H9 (cell line): ENCODE data around the gene TCP11L1. TPM values are rescaled to one million over a fixed set of nuclear protein-coding genes. Genes with fewer than 3 reads are reported as not detected.

Source experiments
- DNase-seq: peaks from one replicate; pipeline ENCODE4 v3.0.0-alpha.2; 2017
- H2AFZ ChIP-seq: one replicate; pipeline ENCODE4 v1.6.1; 2013; ENCODE audit warnings: mild to moderate bottlenecking, low read length, control low read depth, moderate library complexity
- H2AK5ac ChIP-seq: 2 replicates; pipeline ENCODE4 v1.6.1; 2013; ENCODE audit warnings: low read length, control low read depth, mixed read lengths; ENCODE audit not compliant: insufficient read length
- H2BK120ac ChIP-seq: one replicate; pipeline ENCODE4 v1.6.1; 2013; ENCODE audit warnings: low read depth, mild to moderate bottlenecking, low read length, control low read depth, inconsistent platforms; ENCODE audit not compliant: poor library complexity, severe bottlenecking
- H2BK12ac ChIP-seq: 2 replicates; pipeline ENCODE4 v1.6.1; 2013; ENCODE audit warnings: low read length, control low read depth, mixed read lengths, low read depth; ENCODE audit not compliant: insufficient read length
- H2BK15ac ChIP-seq: 2 replicates; pipeline ENCODE4 v1.6.1; 2013; ENCODE audit warnings: low read depth, low read length, control low read depth
- H2BK20ac ChIP-seq: one replicate; pipeline ENCODE4 v1.6.1; 2013; ENCODE audit warnings: low read depth, mild to moderate bottlenecking, low read length, control low read depth, inconsistent platforms; ENCODE audit not compliant: poor library complexity, severe bottlenecking
- H2BK5ac ChIP-seq: 2 replicates; pipeline ENCODE4 v1.6.1; 2013; ENCODE audit warnings: low read length, control low read depth, mixed read lengths; ENCODE audit not compliant: insufficient read length
- H3K14ac ChIP-seq: 2 replicates; pipeline ENCODE4 v1.6.1; 2013; ENCODE audit warnings: low read length, control low read depth; ENCODE audit not compliant: insufficient read depth
- H3K18ac ChIP-seq: 2 replicates; pipeline ENCODE4 v1.6.1; 2013; ENCODE audit warnings: low read depth, mild to moderate bottlenecking, mixed read lengths, low read length, control low read depth; ENCODE audit not compliant: insufficient read length
- H3K23ac ChIP-seq: 2 replicates; pipeline ENCODE4 v1.6.1; 2013; ENCODE audit warnings: low read length, control low read depth, mixed read lengths, low read depth; ENCODE audit not compliant: insufficient read length
- H3K23me2 ChIP-seq: 2 replicates; pipeline ENCODE4 v1.6.1; 2013; ENCODE audit warnings: low read depth, mild to moderate bottlenecking, mixed read lengths, low read length, control low read depth; ENCODE audit not compliant: insufficient read length, poor library complexity, severe bottlenecking
- H3K27ac ChIP-seq: 2 replicates; pipeline ENCODE4 v1.5.1; 2013; ENCODE audit warnings: low read length, control low read depth, mixed read lengths, low read depth; ENCODE audit not compliant: insufficient read length
- H3K27me3 ChIP-seq: 2 replicates; pipeline ENCODE4 v1.6.1; 2013; ENCODE audit warnings: low read length, control low read depth, inconsistent platforms; ENCODE audit not compliant: insufficient read depth
- H3K4ac ChIP-seq: 2 replicates; pipeline ENCODE4 v1.6.1; 2013; ENCODE audit warnings: low read depth, mild to moderate bottlenecking, control low read depth, inconsistent platforms, low read length, moderate library complexity
- H3K4me1 ChIP-seq: 2 replicates; pipeline ENCODE4 v1.6.1; 2013; ENCODE audit warnings: low read length, control low read depth, inconsistent platforms; ENCODE audit not compliant: insufficient read depth
- H3K4me2 ChIP-seq: 2 replicates; pipeline ENCODE4 v1.6.1; 2013; ENCODE audit warnings: low read length, control low read depth, mixed read lengths; ENCODE audit not compliant: insufficient read length, insufficient read depth
- H3K56ac ChIP-seq: 2 replicates; pipeline ENCODE4 v1.6.1; 2013; ENCODE audit warnings: low read depth, mild to moderate bottlenecking, mixed read lengths, low read length, control low read depth; ENCODE audit not compliant: insufficient read length
- H3K79me1 ChIP-seq: 2 replicates; pipeline ENCODE4 v1.6.1; 2013; ENCODE audit warnings: low read depth, mild to moderate bottlenecking, moderate library complexity, low read length, control low read depth, inconsistent platforms; ENCODE audit not compliant: insufficient read depth, poor library complexity, severe bottlenecking
- H3K79me2 ChIP-seq: 2 replicates; pipeline ENCODE4 v1.6.1; 2013; ENCODE audit warnings: low read length, control low read depth, inconsistent platforms; ENCODE audit not compliant: insufficient read depth
- H3K9ac ChIP-seq: 2 replicates; pipeline ENCODE4 v1.6.1; 2013; ENCODE audit warnings: low read length, control low read depth, mixed read lengths; ENCODE audit not compliant: insufficient read length; ENCODE audit errors: extremely low read depth
- H3K9me3 ChIP-seq: one replicate; pipeline ENCODE4 v1.6.1; 2013; ENCODE audit warnings: low read depth, low read length, inconsistent platforms; ENCODE audit not compliant: control insufficient read depth
- H3T11ph ChIP-seq: one replicate; pipeline ENCODE4 v1.6.1; 2013; ENCODE audit warnings: mild to moderate bottlenecking, low read length, control low read depth, inconsistent platforms
- H4K20me1 ChIP-seq: one replicate; pipeline ENCODE4 v1.6.1; 2013; ENCODE audit not compliant: control insufficient read depth, insufficient read length, insufficient read depth
- H4K5ac ChIP-seq: 2 replicates; pipeline ENCODE4 v1.6.1; 2013; ENCODE audit warnings: low read depth, mild to moderate bottlenecking, mixed read lengths, low read length, control low read depth; ENCODE audit not compliant: insufficient read length
- H4K8ac ChIP-seq: replicated peaks from 2 replicates; pipeline ENCODE4 v1.6.1; 2013; ENCODE audit warnings: low read length, control low read depth, mixed read lengths, low read depth; ENCODE audit not compliant: insufficient read length
- H4K91ac ChIP-seq: 2 replicates; pipeline ENCODE4 v1.6.1; 2013; ENCODE audit warnings: low read depth, mild to moderate bottlenecking, moderate library complexity, mixed read lengths, low read length, control low read depth; ENCODE audit not compliant: insufficient read length
- H3K27ac Mint-ChIP-seq, 3 experiments: 2 replicates in 2 of 3; 3 replicates in 1 of 3; pipeline ENCODE4 v1.8.0; 2020 to 2021; ENCODE audit warnings: mixed read lengths in 3 of 3, mild to moderate bottlenecking in 1 of 3, moderate library complexity in 1 of 3
- H3K27me3 Mint-ChIP-seq: 2 replicates; pipeline ENCODE4 v1.8.0; 2021; ENCODE audit warnings: low read depth, mild to moderate bottlenecking, moderate library complexity, mixed read lengths
- H3K36me3 Mint-ChIP-seq, 3 experiments: 2 replicates in 2 of 3; 3 replicates in 1 of 3; pipeline ENCODE4 v1.8.0; 2020 to 2021; ENCODE audit warnings: low read depth in 3 of 3, mixed read lengths in 3 of 3; ENCODE audit not compliant: insufficient read depth in 1 of 3
- H3K4me1 Mint-ChIP-seq, 2 experiments: 2 replicates each; pipeline ENCODE4 v1.8.0; 2020; ENCODE audit warnings: mixed read lengths in 2 of 2
- H3K4me3 Mint-ChIP-seq, 2 experiments: 2 replicates in 1 of 2; 3 replicates in 1 of 2; pipeline ENCODE4 v1.8.0; 2020 to 2021; ENCODE audit warnings: mild to moderate bottlenecking in 2 of 2, mixed read lengths in 2 of 2, moderate library complexity in 1 of 2
- H3K9me3 Mint-ChIP-seq, 2 experiments: 2 replicates in 1 of 2; 3 replicates in 1 of 2; pipeline ENCODE4 v1.8.0; 2020; ENCODE audit warnings: mild to moderate bottlenecking in 2 of 2, mixed read lengths in 2 of 2, moderate library complexity in 1 of 2
- CTCF ChIP-seq: fragments of 200-600 bp; sonication (generic); conservative IDR thresholded peaks from 3 replicates; pipeline ENCODE4 v1.8.0; 2021; ENCODE audit warnings: antibody characterized with exemption, mild to moderate bottlenecking
- WGBS: extraction: QIAGEN DNeasy Blood & Tissue Kit; methylation state at CpG from one replicate; pipeline ENCODE4 v1.1.7; 2013; ENCODE audit warnings: missing lambda C conversion rate, low lambda C conversion rate, mixed read lengths; ENCODE audit not compliant: insufficient read length; ENCODE audit errors: extremely low coverage; 5-methylcytosine and 5-hydroxymethylcytosine counted together
- total RNA-seq: library from RNA; stranded (reverse); gene quantifications from 2 replicates; pipeline ENCODE4 v1.2.1, GENCODE V29; 2021

TCP11L1 gene
- total RNA-seq, 1 experiment from 2014 or later, result 20.3 TPM

- Mint-ChIP-seq H3K9me3 (no peaks in the 10 kb centered on the region), H3K4me1 (peaks cover 14 to 27% of the 10 kb centered on the region in 2 experiments), H3K27me3 (no peaks in the 10 kb centered on the region), H3K36me3 (peaks cover 21 to 53% (median 47%) of the 10 kb centered on the region in 3 experiments; a peak in 6 of 7 replicates), H3K4me3 (no peak overlapping the region), H3K27ac (peak overlapping the region in 1 of 3 experiments; percentile 46; a peak in 1 of 7 replicates)
- no peak overlapping the region for H3K56ac ChIP-seq
- H2BK120ac ChIP-seq, result no peak overlapping the region
- no peak overlapping the region for H3K27ac ChIP-seq
- no peak overlapping the region for H2BK20ac ChIP-seq
- no peaks in the 10 kb centered on the region for H3K79me2 ChIP-seq
- no peak overlapping the region for H3K4me2 ChIP-seq
- no peaks in the 10 kb centered on the region for H3K79me1 ChIP-seq
- no peak overlapping the region for H3K4ac ChIP-seq
- no peak overlapping the region for H3K9ac ChIP-seq
- no peaks in the 10 kb centered on the region for H3K9me3 ChIP-seq
- DNase-seq, result no peak
- H4K5ac ChIP-seq, result no peak overlapping the region
- no peak overlapping the region for H3K14ac ChIP-seq
- H3T11ph ChIP-seq, result no peak overlapping the region
- no peaks in the 10 kb centered on the region for H3K23me2 ChIP-seq
- TF ChIP-seq CTCF, result no peak
- WGBS, result no CpG with 5 or more reads among the region's 5 CpGs
- no peak overlapping the region for H3K23ac ChIP-seq
- H4K20me1 ChIP-seq, result no peaks in the 10 kb centered on the region
- H2BK15ac ChIP-seq, result no peak overlapping the region
- H4K91ac ChIP-seq, result no peak overlapping the region
- no peak overlapping the region for H3K18ac ChIP-seq
- H3K27me3 ChIP-seq, result no peaks in the 10 kb centered on the region
- no peaks in the 10 kb centered on the region for H3K4me1 ChIP-seq
- H2BK12ac ChIP-seq, result no peak overlapping the region
- no peak overlapping the region for H4K8ac ChIP-seq
- no peak overlapping the region for H2AFZ ChIP-seq
- H2AK5ac ChIP-seq, result no peak overlapping the region
- no peak overlapping the region for H2BK5ac ChIP-seq
These were observed 25.5 kb downstream of the TCP11L1 start for GRCh38 chr11:33064866-33065265.
